Activated naive CD8-positive, alpha-beta T cell treated with anti-CD3 and anti-CD28 coated beads for 36 hours (primary cell): Measurements from ENCODE around the gene CYP17A1. TPM values are rescaled to one million over a fixed set of nuclear protein-coding genes. Genes with fewer than 3 reads are reported as not detected.

ENCODE experiments used
- total RNA-seq, 2 experiments: library from RNA; stranded (reverse); gene quantifications; one replicate each; pipeline ENCODE4 v1.2.3, GENCODE V29; 2021

CYP17A1 gene
- total RNA-seq, 2 experiments from 2014 or later = not detected

Other genes with a start within 250 kb of the CYP17A1 start
- 10 to 100 TPM; 40.4 to 41.8 TPM for gene TRIM8, start 192.9 kb downstream of the CYP17A1 start, total RNA-seq
- gene ARL3, start 123.0 kb downstream of the CYP17A1 start, total RNA-seq = 1 to 10 TPM; 5.7 to 6.2 TPM
- 10 to 100 TPM; 23.6 to 28.0 TPM for gene SFXN2, start 122.8 kb downstream of the CYP17A1 start, total RNA-seq
- gene WBP1L, start 93.5 kb downstream of the CYP17A1 start, total RNA-seq = 10 to 100 TPM; 11.8 to 12.0 TPM
- 1 to 10 TPM; 8.5 to 9.5 TPM for gene BORCS7, start 16.8 kb upstream of the CYP17A1 start, total RNA-seq
- 1 to 10 TPM in 1 of 2 experiments, not detected in 1; 1.2 TPM for gene AS3MT, start 32.1 kb upstream of the CYP17A1 start, total RNA-seq
- gene CNNM2, start 80.9 kb upstream of the CYP17A1 start, total RNA-seq = 1 to 10 TPM; 4.0 to 4.5 TPM